AG09319 (cell line): ENCODE measurements around the gene ZNF525.
"Not testable (repeated sequence)": the region's sequence is repeated elsewhere in the genome, so short reads cannot be mapped to it uniquely, and the experiment has no call there.

Experiments
- DNase-seq: peaks from one replicate; pipeline ENCODE4 v3.0.0-alpha.2; 2010; ENCODE audit warnings: low read depth; ENCODE audit errors: extremely low read depth
- TF ChIP-seq, protein P1 (sequence below): IDR thresholded peaks from 2 replicates; pipeline ENCODE4 v1.5.1; 2011; ENCODE audit warnings: low read depth, mild to moderate bottlenecking, inconsistent platforms, low read length, moderate library complexity

ZNF525 gene

DNA sequence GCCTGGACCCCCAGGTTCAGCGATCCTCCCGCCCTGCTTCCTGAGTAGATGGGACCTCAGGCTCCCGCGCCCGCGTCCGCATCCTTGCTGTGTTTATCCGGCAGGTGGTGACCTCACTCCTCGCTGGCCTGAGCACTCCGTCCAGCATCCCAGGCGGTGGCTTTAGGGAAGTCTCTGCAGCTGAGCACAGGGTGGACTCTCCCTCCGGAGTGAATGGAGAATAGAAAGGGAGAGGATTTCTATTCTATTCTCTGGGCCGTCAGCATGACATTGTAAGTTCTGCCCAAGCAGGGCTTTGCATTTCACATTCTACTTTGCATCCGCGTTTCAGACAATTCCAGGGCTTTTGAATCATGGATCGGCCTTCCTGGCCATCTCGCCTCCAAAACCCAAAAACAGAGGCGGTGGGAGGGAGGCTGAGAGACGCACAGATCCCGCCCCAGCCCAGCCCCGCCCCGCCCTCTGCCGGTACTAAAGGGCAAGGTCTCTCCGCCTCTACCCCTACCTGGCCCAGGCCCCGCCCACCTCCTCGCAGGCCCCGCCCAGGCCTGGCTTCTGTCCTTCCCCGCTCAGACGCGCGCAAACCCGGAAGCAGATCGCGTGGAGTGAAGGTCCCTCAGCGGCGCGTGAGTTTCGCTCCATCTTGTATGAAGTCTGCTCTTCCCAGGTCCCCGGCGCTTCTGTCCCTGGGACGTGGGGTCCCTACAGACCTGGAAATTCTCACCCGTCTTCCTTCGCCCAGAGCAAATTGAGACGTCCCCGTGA, at the start of gene ZNF525:
ZNF525 (plus strand) TSS at position 572 of the 765 bp plus-strand sequence. CDS start 6,577 bp downstream, outside the sequence.
- TF ChIP-seq, protein P1, sequence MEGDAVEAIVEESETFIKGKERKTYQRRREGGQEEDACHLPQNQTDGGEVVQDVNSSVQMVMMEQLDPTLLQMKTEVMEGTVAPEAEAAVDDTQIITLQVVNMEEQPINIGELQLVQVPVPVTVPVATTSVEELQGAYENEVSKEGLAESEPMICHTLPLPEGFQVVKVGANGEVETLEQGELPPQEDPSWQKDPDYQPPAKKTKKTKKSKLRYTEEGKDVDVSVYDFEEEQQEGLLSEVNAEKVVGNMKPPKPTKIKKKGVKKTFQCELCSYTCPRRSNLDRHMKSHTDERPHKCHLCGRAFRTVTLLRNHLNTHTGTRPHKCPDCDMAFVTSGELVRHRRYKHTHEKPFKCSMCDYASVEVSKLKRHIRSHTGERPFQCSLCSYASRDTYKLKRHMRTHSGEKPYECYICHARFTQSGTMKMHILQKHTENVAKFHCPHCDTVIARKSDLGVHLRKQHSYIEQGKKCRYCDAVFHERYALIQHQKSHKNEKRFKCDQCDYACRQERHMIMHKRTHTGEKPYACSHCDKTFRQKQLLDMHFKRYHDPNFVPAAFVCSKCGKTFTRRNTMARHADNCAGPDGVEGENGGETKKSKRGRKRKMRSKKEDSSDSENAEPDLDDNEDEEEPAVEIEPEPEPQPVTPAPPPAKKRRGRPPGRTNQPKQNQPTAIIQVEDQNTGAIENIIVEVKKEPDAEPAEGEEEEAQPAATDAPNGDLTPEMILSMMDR = no peak; the same call in 1 of the 2 replicates
- peak; percentile 20 for DNase-seq

DNA sequence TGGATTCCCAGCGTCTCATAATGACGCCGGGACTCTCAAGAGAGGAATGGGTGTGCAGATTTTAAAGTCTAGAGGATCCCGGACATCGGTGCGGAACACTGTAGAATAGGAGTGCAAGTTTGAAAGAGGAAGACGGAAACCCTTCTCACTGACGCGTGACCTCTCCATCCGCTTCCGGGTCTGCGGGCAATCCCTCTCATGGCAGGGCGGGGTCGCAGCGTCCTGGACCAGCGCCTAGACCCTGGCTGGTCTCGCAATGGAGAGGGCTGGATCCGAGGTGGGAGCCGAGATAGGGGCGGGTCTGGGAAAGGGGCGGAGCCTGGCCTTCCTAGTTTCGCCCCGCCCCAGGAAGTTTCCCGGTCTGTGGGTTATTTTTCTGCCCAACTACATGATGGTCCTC, 36.5 kb upstream of the ZNF525 start:
- TF ChIP-seq, protein P1 = no peak
- DNase-seq = no peak

DNA sequence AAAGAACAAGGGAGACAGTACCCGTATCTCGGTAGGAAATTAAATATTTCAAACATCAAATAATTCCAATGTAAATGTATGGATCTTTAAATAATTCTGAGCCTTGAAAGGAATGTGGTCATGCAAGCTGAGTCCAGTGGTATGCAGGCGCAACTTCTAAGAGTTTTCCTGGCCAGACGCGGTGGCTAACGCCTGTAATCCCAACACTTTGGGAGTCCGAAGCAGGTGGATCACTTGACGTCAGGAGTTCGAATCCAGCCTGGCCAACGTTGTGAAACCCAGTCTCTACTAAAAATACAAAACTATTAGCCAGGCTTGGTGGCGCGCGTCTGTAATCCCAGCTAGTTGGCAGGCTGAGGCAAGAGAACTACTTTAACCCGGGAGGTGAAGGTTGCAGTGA, 33.0 kb upstream of the ZNF525 start:
- TF ChIP-seq, protein P1 = no peak
- DNase-seq = no peak

DNA sequence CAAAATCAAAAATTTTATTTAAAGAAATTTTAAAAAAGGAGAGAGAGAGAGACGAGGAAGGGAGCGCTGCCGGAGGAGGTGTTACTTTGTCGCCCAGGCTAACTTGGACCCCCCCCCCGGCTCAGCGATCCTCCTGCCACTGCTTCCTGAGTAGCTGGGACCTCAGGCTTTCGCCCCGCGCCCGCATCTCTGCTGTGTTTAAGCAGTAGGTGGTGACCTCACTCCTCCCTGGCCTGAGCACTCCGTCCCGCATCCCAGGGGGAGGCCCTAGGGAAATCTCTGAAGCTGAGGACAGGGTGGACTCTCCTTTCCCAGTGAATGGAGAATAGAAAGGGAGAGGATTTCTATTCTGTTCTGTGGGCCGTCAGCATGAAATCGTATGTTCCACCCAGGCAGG, 32.4 kb upstream of the ZNF525 start:
- TF ChIP-seq, protein P1 = no peak
- DNase-seq = no peak

DNA sequence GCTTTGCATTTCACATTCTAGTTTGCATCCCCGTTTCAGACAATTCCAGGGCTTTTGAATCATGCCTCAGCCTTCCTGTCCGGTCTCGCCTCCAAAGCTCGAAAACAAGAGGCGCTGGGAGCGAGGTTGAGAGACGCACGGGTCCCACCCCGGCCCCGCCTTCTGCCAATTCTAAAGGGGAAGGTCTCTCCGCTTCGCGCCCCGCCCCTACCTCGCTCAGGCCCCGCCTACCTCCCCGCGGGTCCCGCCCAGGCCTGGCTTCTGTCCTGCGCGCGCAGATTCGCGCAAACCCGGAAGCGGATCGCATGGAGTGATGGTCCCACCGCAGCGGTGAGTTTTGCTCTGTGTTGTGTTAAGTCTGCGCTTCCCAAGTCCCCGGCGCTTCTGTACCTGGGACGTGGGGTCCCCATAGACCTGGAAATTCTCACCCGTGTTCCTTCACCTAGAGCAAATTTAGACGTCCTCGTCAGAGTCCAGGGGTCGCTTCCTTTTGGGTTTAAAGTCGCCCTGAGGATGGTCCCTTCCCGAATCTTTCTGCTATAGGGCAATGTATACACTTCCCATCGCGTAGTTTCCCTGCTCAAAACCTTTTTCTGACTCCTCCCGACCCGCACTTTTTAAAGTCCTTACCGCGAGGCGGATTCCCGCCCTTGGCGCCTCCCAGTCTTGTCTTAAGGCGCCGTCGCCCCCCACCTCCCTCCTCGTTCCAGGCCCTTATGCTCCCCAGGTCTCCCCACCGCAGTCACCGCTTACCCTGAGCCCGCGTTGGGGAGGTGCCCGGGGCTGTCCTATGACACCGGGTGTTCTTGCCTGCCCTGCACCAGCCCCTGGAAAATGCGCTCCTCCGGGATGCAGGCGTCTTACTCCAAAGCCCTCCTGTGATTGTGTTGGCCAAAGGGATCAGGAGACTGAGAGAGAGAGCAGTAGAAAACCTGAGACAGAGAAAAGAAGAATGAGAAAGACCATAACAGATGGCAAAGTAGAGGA, 31.7 kb upstream of the ZNF525 start, which contains the start of gene ZNF845:
ZNF845 (plus strand) TSS at position 287 of the 987 bp plus-strand sequence. CDS start 7,559 bp downstream, outside the sequence.
- peak; percentile 67 for DNase-seq
- TF ChIP-seq, protein P1 = no peak

DNA sequence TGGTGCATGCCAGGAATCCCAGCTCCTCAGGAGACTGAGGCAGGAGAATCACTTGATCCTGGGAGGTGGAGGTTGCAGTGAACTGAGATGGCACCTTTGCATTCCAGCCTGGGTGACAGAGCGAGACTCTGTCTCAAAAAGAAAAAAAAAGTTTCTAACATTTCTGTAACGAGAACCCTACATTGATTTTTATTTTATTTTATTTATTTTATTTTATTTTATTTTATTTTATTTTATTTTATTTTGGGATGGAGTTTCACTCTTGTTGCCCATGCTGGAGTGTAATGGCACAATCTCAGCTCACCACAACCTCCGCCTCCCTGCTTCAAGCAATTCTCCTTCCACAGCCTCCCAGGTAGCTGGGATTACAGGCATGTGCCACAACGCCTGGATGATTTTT, 21.1 kb upstream of the ZNF525 start:
- DNase-seq = not testable (repeated sequence)

DNA sequence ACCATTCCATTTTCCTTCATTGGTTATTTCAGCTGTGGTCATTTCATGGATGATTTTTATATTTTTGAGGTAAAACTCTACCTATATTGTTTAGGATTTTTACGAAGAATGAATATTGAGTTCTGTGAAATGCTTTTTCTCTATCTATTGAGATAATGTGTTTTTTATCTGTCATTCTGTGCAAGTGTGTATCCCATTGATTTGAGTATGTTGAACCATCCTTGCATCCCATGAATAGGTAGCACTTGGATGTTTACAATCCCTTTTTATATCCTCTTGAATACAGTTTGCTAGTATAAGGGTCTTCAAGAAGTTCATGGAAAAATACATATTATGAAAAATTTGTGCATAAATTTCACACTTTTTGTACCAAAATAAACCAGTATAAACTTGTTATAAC, 9.8 kb upstream of the ZNF525 start:
- TF ChIP-seq, protein P1 = no peak
- no peak for DNase-seq
